Bronchial epithelial cell (primary cell): ENCODE results near the gene STK11. TPM values are rescaled to one million over a fixed set of nuclear protein-coding genes. Genes with fewer than 3 reads are reported as not detected.
"Not testable (repeated sequence)": the region's sequence is repeated elsewhere in the genome, so short reads cannot be mapped to it uniquely, and the experiment has no call there.

ENCODE experiments used
- DNase-seq: peaks from one replicate; pipeline ENCODE4 v3.0.0-alpha.2; 2010; ENCODE audit warnings: low read depth
- FAIRE-seq: peaks from 2 replicates; lab custom pipeline; 2011; peaks lifted over from hg19 to GRCh38; lab: Jason Lieb, UNC
- H3K27me3 ChIP-seq: 2 replicates; pipeline ENCODE4 v1.5.1; 2011; ENCODE audit warnings: low read length; ENCODE audit not compliant: control insufficient read depth, insufficient read depth
- H3K36me3 ChIP-seq: 2 replicates; pipeline ENCODE4 v1.5.1; 2011; ENCODE audit warnings: low read length; ENCODE audit not compliant: control insufficient read depth, insufficient read depth
- H3K4me3 ChIP-seq: 2 replicates; pipeline ENCODE4 v1.5.1; 2011; ENCODE audit warnings: mild to moderate bottlenecking, low read depth, low read length, control low read depth
- CTCF ChIP-seq: IDR thresholded peaks from 2 replicates; pipeline ENCODE4 v1.5.1; 2011; ENCODE audit warnings: mild to moderate bottlenecking, moderate library complexity, low read length, control low read depth, inconsistent platforms; ENCODE audit not compliant: insufficient read depth, severe bottlenecking
- total RNA-seq: library from RNA; depleted of rRNA; stranded (reverse); fragments of >200 nt; gene quantifications from 2 replicates; pipeline ENCODE4 v1.2.1, GENCODE V29; 2014

The STK11 gene
- total RNA-seq, 1 donor from 2014 or later = 117 TPM

DNA sequence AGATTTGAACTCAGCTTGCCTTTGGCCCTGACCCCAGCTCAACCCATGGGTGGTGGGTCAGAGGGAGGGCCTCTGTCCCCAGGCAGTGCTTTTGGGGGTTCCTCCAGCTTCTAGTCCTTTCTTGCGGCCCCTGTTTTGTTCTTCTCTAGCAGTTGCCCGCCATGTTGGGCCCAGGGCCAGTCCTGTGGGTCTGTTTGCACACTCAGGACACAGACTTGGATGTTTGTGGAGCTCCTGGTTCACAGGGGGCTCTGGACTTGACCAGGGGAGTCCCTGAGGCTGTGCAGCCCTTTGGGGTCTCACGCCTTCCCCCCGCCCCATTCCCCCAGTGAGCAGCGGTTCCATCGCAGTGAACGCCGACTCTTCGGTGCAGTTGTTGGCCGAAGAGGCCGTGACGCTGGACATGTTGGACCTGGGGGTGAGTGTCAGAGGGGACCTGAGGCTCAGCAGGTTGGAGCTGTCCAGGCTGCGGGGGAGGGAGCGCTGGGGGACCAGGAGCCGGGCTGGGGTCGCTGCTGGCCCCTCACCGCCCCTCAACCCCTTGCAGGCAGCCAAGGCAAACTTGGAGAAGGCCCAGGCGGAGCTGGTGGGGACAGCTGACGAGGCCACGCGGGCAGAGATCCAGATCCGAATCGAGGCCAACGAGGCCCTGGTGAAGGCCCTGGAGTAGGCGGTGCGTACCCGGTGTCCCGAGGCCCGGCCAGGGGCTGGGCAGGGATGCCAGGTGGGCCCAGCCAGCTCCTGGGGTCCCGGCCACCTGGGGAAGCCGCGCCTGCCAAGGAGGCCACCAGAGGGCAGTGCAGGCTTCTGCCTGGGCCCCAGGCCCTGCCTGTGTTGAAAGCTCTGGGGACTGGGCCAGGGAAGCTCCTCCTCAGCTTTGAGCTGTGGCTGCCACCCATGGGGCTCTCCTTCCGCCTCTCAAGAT, 38.5 kb downstream of the STK11 start:
- DNase-seq (peak; percentile 57), FAIRE-seq (no peak)
- Histone ChIP-seq H3K27me3 (no peaks in the 10 kb centered on the region), H3K4me3 (no peak overlapping the region), H3K36me3 (peaks cover 3% of the 10 kb centered on the region)
- TF ChIP-seq CTCF = peak; percentile 100

- DNase-seq (no peak), FAIRE-seq (no peak)
- Histone ChIP-seq H3K36me3 (peaks cover 3% of the 10 kb centered on the region), H3K4me3 (no peak overlapping the region), H3K27me3 (no peaks in the 10 kb centered on the region)
- no peak for TF ChIP-seq CTCF
These were observed 39.3 kb downstream of the STK11 start for GRCh38 chr19:1244693-1245451.

DNA sequence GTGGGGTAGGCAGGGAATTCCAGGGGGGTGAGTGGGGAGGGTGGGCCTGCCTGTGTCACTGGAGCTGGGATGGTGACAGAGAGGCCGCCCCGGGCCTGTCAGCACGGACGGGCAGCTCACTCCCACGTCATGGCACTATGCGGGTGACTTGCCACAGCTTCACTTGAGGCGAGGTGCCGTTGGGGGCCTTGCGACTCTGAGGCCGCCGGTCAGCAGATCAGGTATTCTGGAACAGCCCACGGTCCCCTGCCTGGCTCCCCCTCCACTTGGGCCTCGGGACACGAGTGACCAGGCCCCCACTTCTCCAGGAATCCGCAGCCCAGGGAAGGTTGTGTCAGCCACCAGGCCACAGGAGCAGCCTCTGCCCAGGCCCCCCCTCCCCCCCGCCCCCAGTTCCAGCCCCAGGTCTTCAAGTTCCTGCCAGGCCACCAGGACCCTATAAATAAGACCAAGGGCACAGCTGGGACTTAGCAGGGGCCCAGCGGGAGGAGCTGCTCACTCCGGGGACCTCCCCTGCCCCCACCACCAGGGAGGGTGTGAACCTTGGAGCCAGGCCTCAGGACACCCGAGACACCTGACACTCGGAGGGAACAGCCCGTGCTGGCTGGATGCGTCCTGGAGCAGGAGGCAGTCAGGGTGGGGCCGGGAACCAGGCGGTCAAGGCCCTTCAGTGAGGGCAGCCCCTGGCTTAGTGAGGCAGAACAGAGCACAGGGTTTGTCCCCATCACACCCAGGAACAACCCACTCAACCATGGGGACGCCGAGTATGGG, 40.1 kb downstream of the STK11 start:
- no peaks in the 10 kb centered on the region for H3K27me3 ChIP-seq
- no peak overlapping the region for H3K4me3 ChIP-seq
- FAIRE-seq = no peak
- no peak for TF ChIP-seq CTCF
- no peak for DNase-seq
- H3K36me3 ChIP-seq = peaks cover 6% of the 10 kb centered on the region

DNA sequence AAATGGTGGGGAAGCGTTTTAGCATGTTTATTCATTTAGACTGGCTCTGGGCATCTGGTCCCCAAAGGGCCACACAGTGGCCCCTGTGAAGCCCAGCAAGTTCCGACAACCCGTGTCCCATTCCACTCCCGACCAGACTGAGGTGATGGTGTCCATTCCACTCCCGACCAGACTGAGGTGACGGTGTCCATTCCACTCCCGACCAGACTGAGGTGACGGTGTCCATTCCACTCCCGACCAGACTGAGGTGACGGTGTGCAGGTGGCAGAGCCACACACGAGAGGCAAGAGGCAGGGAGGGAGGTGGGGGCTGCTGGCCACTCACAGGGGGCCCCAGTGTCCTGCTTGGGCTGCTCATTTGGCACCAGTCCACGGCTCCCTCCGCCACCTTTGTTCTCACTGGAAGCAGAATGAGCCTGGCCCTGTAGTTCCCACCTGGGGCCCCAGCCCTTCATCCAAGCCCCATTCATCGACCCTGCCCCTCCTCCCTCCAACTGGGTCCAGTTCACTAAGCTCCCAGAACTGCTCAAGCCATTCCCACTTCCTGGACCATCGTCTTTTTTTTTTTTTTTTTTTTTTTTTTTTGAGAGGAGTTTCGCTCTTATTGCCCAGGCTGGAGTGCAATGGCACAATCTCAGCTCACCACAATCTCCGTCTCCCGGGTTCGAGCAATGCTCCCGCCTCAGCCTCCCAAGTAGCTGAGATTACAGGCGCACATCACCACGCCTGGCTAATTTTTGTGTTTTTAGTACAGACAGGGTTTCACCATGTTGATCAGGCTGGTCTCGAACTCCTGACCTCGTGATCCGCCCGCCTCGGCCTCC, 40.9 kb downstream of the STK11 start:
- peak; percentile 43 for FAIRE-seq
- not testable (repeated sequence) for H3K4me3 ChIP-seq, DNase-seq, H3K27me3 ChIP-seq
- peaks cover 12% of the 10 kb centered on the region for H3K36me3 ChIP-seq

- peak overlapping the region; percentile 86 for H3K4me3 ChIP-seq
- FAIRE-seq = no peak
- H3K27me3 ChIP-seq = no peaks in the 10 kb centered on the region
- no peak for DNase-seq
- no peak for TF ChIP-seq CTCF
- peaks cover 16% of the 10 kb centered on the region for H3K36me3 ChIP-seq
These were observed 42.2 kb downstream of the STK11 start for GRCh38 chr19:1247748-1248138.
